Vagina (tissue), 2 donors: ENCODE measurements around the gene ITGAV.

ENCODE experiments used
- CTCF ChIP-seq, 3 experiments: fragments of 450-650 bp in 2 of 3; fragments of 200-600 bp in 1 of 3; sonication (generic) in 1 of 3; IDR thresholded peaks; one replicate each; pipeline ENCODE4 v1.5.1; 2017 to 2019; ENCODE audit warnings: antibody characterized with exemption in 3 of 3, mild to moderate bottlenecking in 2 of 3, moderate library complexity in 2 of 3
- POLR2A ChIP-seq, 2 donors: fragments of 450-650 bp; IDR thresholded peaks; one replicate each; pipeline ENCODE4 v1.6.1; 2017; ENCODE audit warnings: antibody characterized with exemption in 2 of 2, mild to moderate bottlenecking in 2 of 2, moderate library complexity in 2 of 2

DNA sequence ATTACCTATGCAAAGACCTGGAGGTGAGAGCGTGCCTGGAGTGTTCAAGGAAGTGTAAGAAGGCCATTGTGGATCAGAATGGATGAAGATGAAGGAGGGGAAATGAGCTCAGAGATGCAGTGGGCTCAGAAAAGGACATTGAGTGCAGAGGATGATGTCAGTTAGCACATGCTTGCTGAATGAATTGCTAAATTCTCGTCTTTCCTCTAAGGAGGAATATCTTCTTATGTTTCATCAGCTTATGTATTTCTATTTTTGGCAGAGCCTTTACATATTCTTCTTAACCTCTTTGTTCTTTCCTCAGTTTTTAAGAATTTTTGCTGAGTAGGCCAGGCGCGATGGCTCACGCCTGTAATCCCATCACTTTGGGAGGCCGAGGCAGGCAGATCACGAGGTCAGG is 134.9 kb downstream of the ITGAV start:
- TF ChIP-seq CTCF (IDR thresholded peaks at IDR 0.05) (no peak), POLR2A (IDR thresholded peaks at IDR 0.05) (no peak)
